GM21723 (cell line): ENCODE measurements around the gene MPP3.
"Not testable (repeated sequence)": the region's sequence is repeated elsewhere in the genome, so short reads cannot be mapped to it uniquely, and the experiment has no call there.

Experiments
- ATAC-seq: cut with Tn5 transposase; IDR thresholded peaks from one replicate; pipeline ENCODE4 v1.9.1; 2021; ENCODE audit warnings: mild to moderate bottlenecking, moderate library complexity; ENCODE audit not compliant: unreplicated experiment

MPP3 gene

GRCh38 chr17:43810226-43810715 is 22.7 kb downstream of the MPP3 start:
- no peak for ATAC-seq

- ATAC-seq, result no peak
These were observed 23.8 kb downstream of the MPP3 start for GRCh38 chr17:43809121-43809520.

- ATAC-seq, result no peak
These were observed 24.9 kb downstream of the MPP3 start for GRCh38 chr17:43808076-43808475.

- no peak for ATAC-seq
These were observed 27.8 kb downstream of the MPP3 start for GRCh38 chr17:43805117-43805516.

- no peak for ATAC-seq
These were observed 29.2 kb downstream of the MPP3 start for GRCh38 chr17:43803758-43804157.

- no peak for ATAC-seq
These were observed 31.1 kb downstream of the MPP3 start for GRCh38 chr17:43801844-43802243.

GRCh38 chr17:43800736-43801135 is 32.2 kb downstream of the MPP3 start:
- no peak for ATAC-seq

- ATAC-seq, result no peak
These were observed 33.9 kb downstream of the MPP3 start for GRCh38 chr17:43799047-43799446.

GRCh38 chr17:43798024-43798423 is 34.9 kb downstream of the MPP3 start:
- not testable (repeated sequence) for ATAC-seq

GRCh38 chr17:43792668-43793067 is 40.3 kb downstream of the MPP3 start:
- ATAC-seq, result not testable (repeated sequence)

GRCh38 chr17:43791589-43791988 is 41.4 kb downstream of the MPP3 start:
- no peak for ATAC-seq

- ATAC-seq, result no peak
These were observed 42.5 kb downstream of the MPP3 start for GRCh38 chr17:43790311-43790940.

GRCh38 chr17:43789482-43789881 is 43.5 kb downstream of the MPP3 start:
- ATAC-seq, result no peak

- ATAC-seq, result no peak
These were observed 44.4 kb downstream of the MPP3 start for GRCh38 chr17:43788540-43788939.

GRCh38 chr17:43787728-43788127 is 45.2 kb downstream of the MPP3 start:
- ATAC-seq, result no peak

GRCh38 chr17:43784628-43785101 is 48.3 kb downstream of the MPP3 start:
- ATAC-seq, result no peak

GRCh38 chr17:43784068-43784467 is 48.9 kb downstream of the MPP3 start:
- ATAC-seq, result no peak

GRCh38 chr17:43782913-43783680 is 49.8 kb downstream of the MPP3 start:
- no peak for ATAC-seq

GRCh38 chr17:43780135-43780534 is 52.8 kb downstream of the MPP3 start, which contains the start of gene CFAP97D1:
Gene CFAP97D1 (plus strand): TSS chr17:43780435. CDS start chr17:43780463, 28 bp downstream.
- ATAC-seq, result no peak

GRCh38 chr17:43779145-43780125 is 53.5 kb downstream of the MPP3 start:
- no peak for ATAC-seq
